ENCODE data around the gene NAT10.

NAT10 gene

DNA sequence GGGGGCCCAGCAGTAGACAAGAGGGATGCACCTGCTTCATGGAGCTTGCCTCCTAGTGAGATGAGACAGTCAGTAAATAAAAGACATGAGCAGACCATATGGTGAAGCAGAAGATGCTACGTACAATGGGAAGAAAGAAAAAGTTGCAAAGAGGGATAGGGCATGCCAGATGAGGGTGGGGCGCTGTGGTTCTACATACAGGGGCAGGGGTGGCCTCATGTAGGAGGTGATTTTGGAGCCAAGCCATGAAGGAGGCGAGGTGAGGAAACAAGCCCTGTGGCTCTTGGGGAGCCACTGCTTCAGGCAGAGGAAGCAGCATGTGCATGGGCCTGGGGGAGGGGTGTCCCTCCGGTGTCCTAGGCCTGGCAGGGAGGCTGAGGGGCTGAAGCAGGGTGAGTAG is 15.2 kb downstream of the NAT10 start:
- peaks cover 36% of the 10 kb centered on the region for H3K36me3 ChIP-seq (ENCODE audit: control insufficient read depth, insufficient read depth, low read length)

DNA sequence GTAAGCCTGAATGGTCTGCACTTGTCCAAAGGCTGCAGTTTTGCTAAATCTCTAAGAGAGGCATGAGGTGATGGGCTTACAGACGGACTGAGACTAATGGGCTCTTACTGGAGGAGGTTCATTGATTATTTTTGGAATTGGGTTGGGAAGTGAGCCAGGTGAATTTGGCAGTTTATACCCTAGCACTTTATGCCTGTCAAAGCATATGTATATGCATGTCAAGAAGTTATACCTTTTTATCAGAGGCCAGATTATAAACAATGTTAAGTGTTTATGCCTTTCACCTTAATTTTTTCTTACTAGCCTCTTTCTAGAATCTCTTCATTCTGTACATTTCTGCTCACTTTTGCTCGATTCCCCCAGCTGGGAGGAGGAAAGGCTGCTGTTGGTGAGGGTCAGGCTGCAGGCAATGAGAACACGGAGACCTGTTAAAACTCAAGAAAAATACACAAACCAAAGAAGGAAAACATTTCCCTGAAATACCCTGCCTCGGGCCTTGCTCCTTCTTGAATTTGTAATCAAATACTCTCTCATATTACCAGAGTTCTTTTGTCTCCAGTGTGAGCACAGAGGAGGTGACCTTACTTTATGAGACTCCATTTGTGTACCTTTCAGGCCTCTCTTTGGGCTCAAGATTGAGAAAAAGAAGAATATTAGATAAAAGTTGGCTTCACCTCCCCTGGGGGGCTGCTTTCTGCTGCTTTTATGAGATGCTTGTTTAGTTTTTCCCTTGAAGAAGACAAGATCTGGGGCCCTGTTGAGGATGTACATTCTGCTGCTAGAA is 19.6 kb downstream of the NAT10 start:
- no peak for DNase-seq (ENCODE audit: extremely low read depth, insufficient read length)
- TF ChIP-seq, protein P1, sequence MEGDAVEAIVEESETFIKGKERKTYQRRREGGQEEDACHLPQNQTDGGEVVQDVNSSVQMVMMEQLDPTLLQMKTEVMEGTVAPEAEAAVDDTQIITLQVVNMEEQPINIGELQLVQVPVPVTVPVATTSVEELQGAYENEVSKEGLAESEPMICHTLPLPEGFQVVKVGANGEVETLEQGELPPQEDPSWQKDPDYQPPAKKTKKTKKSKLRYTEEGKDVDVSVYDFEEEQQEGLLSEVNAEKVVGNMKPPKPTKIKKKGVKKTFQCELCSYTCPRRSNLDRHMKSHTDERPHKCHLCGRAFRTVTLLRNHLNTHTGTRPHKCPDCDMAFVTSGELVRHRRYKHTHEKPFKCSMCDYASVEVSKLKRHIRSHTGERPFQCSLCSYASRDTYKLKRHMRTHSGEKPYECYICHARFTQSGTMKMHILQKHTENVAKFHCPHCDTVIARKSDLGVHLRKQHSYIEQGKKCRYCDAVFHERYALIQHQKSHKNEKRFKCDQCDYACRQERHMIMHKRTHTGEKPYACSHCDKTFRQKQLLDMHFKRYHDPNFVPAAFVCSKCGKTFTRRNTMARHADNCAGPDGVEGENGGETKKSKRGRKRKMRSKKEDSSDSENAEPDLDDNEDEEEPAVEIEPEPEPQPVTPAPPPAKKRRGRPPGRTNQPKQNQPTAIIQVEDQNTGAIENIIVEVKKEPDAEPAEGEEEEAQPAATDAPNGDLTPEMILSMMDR (IDR thresholded peaks at IDR 0.05; ENCODE audit: insufficient read depth, low read length, poor library complexity, severe bottlenecking): no peak
- H3K36me3 ChIP-seq (ENCODE audit: control insufficient read depth, insufficient read depth, low read length): peaks cover 26% of the 10 kb centered on the region
- no peak overlapping the region for H3K4me3 ChIP-seq (replicated peaks; ENCODE audit: low read depth, low read length)
- no peaks in the 10 kb centered on the region for H3K27me3 ChIP-seq (replicated peaks; ENCODE audit: control insufficient read depth, insufficient read depth, low read length)

More for the DNA sequence above, 15.2 kb downstream of the NAT10 start:
- TF ChIP-seq, protein P1 (IDR thresholded peaks at IDR 0.05; ENCODE audit: insufficient read depth, low read length, poor library complexity, severe bottlenecking): no peak
- DNase-seq (ENCODE audit: extremely low read depth, insufficient read length): no peak
- Histone ChIP-seq H3K27me3 (replicated peaks; ENCODE audit: control insufficient read depth, insufficient read depth, low read length) (no peaks in the 10 kb centered on the region), H3K4me3 (replicated peaks; ENCODE audit: low read depth, low read length) (no peak overlapping the region)

DNA sequence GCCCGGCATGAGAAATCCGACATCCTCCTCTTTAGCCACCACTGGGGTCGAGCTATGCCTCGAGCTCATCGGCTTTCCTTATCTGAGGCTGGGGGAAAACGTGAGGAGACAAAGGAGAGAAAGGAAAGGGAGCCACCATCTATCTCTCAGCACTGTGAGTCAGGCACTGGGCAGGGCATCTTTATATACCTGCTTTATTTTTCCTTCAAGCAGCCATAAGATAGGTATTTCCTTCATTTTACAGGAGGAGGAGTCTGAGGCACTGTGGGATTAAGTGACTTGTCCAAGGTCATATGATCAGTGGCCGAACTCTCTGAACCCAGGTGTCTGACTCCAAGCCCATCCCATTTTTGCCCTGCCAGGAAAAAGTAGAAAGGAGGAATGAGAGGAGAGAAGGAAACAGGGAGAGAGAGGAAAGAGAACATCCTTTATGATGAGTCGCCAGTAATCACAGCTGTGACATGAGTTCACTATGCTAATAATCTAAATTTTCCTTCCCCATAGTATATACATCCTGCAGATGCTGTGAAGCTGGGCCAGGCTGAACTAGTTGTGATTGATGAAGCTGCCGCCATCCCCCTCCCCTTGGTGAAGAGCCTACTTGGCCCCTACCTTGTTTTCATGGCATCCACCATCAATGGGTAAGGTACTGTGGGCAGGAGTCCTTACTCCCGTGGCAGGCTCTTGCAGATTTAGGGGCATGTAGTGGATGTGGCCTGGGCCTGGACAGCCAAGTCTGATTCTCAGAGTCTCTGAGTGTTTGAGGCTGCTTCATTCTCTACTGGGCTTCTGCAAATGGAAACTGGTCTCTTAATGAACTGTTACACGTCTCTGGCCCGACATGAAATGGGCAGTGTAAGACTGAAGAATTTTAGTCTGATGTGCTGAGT is 21.8 kb downstream of the NAT10 start:
- H3K4me3 ChIP-seq (replicated peaks; ENCODE audit: low read depth, low read length): no peak overlapping the region
- H3K36me3 ChIP-seq (ENCODE audit: control insufficient read depth, insufficient read depth, low read length): peaks cover 22% of the 10 kb centered on the region

DNA sequence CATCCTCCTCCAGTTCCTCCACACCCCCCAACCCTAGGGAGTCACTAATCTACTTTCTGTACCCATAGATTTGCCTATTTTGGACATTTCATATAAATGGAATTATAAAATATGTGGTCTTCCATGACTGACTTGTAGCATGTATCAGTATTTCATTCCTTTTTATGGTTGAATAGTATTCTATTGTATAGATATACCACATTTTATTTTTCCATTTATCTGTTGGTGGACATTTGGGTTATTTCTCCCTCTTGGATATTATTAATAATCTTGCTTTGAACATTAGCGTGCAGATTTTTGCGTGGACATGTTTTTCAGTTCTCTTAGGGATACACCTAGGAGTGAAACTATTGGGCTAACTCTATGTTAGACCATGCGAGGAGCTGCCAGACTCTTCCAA is 23.4 kb downstream of the NAT10 start:
- TF ChIP-seq, protein P1 (IDR thresholded peaks at IDR 0.05; ENCODE audit: insufficient read depth, low read length, poor library complexity, severe bottlenecking): no peak
- no peak for DNase-seq (ENCODE audit: extremely low read depth, insufficient read length)
- H3K36me3 ChIP-seq (ENCODE audit: control insufficient read depth, insufficient read depth, low read length): peaks cover 16% of the 10 kb centered on the region
- no peak overlapping the region for H3K4me3 ChIP-seq (replicated peaks; ENCODE audit: low read depth, low read length)
- H3K27me3 ChIP-seq (replicated peaks; ENCODE audit: control insufficient read depth, insufficient read depth, low read length): no peaks in the 10 kb centered on the region

More for the DNA sequence above, 21.8 kb downstream of the NAT10 start:
- TF ChIP-seq, protein P1 (IDR thresholded peaks at IDR 0.05; ENCODE audit: insufficient read depth, low read length, poor library complexity, severe bottlenecking): no peak
- no peaks in the 10 kb centered on the region for H3K27me3 ChIP-seq (replicated peaks; ENCODE audit: control insufficient read depth, insufficient read depth, low read length)
- DNase-seq (ENCODE audit: extremely low read depth, insufficient read length): no peak

DNA sequence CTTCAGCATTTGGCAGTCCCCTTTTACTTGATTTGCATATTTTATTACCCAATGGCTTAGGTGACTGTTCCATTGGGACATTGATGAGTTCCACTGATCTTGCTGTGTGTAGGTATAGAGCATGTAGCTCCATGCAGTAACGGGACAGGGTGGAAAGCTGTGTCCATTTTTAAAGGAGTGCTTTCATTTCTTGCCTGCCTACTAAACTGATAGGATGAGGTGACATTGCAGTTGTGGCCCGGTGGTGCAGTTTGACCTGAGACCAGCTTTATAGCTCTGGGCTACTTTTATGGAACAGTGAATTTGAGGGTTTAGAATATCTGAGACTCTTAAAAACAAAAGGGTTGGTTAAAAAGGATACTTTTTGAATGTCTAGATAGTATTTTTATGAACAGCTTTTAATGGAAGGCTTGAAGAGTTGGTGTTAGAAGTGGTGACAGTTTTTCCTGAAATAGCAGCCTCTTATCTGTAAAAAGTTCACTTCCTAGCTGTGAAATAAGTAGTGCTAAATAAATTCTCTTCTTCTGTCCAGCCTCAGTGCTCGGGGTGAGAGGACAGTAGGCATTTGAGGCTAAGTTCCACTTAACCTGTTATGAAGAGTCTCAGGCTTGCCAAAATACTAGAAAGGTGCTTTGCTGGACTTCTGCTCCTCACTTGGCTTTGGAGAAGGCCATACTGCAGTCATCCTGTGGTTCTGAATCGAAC is 27.0 kb downstream of the NAT10 start:
- DNase-seq (ENCODE audit: extremely low read depth, insufficient read length): no peak
- Histone ChIP-seq H3K27me3 (replicated peaks; ENCODE audit: control insufficient read depth, insufficient read depth, low read length) (no peaks in the 10 kb centered on the region), H3K4me3 (replicated peaks; ENCODE audit: low read depth, low read length) (no peak overlapping the region), H3K36me3 (ENCODE audit: control insufficient read depth, insufficient read depth, low read length) (peaks cover 31% of the 10 kb centered on the region)
- TF ChIP-seq, protein P1 (IDR thresholded peaks at IDR 0.05; ENCODE audit: insufficient read depth, low read length, poor library complexity, severe bottlenecking): no peak
